Measurements from ENCODE around the gene DCT. TPM values are rescaled to one million over a fixed set of nuclear protein-coding genes. Genes with fewer than 3 reads are reported as not detected.
"Not testable (repeated sequence)": the region's sequence is repeated elsewhere in the genome, so short reads cannot be mapped to it uniquely, and the experiment has no call there.

The DCT gene
- total RNA-seq, 2 donors from 2014 or later, result not detected

DNA sequence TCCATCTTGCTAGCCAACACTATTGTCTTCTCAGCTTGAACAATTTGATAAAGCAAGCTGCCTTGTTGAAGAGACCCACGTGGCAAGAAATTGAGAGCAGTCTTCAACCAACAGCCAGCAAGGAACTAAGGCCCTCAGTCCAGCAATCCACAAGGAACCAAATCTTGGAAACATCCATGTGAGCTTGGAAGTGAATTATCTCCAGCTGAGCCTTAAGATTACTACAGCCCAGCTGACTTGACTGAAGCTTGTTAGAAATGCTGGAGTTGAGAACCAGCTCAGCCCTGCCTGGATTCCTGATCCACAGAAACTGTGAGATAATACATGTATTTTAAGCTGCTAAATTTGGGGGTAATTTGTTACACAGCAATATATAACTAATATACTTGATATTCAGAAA, 26.2 kb upstream of the DCT start:
- DNase-seq, result no peak
- WGBS, 2 experiments (ENCODE audit: insufficient coverage in 1 of 2, insufficient read length in 1 of 2), result 67 to 87% methylated on average over 1 of the region's 1 CpG
- H3K27me3 ChIP-seq (ENCODE audit: control insufficient read depth, insufficient read depth, low read length, poor library complexity, severe bottlenecking), result no peaks in the 10 kb centered on the region
- Mint-ChIP-seq H3K27me3 (ENCODE audit: insufficient read depth) (peaks cover 14% of the 10 kb centered on the region), H3K27ac (no peak overlapping the region), H3K36me3 (ENCODE audit: low read depth) (no peaks in the 10 kb centered on the region), H3K4me1 (no peaks in the 10 kb centered on the region), H3K4me3 (no peak overlapping the region), H3K9me3 (no peaks in the 10 kb centered on the region)
- no peak overlapping the region for H3K4me3 ChIP-seq (ENCODE audit: low read length)
- no peaks in the 10 kb centered on the region for H3K36me3 ChIP-seq (ENCODE audit: control insufficient read depth, insufficient read depth, low read length)
- H3K4me1 ChIP-seq (ENCODE audit: control insufficient read depth, insufficient read depth, low read length), result no peaks in the 10 kb centered on the region
- H3K9me3 ChIP-seq (ENCODE audit: control insufficient read depth, low read length), result no peaks in the 10 kb centered on the region
- H3K27ac ChIP-seq (ENCODE audit: low read depth, low read length), result no peak overlapping the region
- no peak for TF ChIP-seq CTCF (conservative IDR thresholded peaks at IDR 0.05)
- peak overlapping the region; percentile 18 for H3K9ac ChIP-seq (ENCODE audit: extremely low read depth, low read length, poor library complexity, severe bottlenecking)

DNA sequence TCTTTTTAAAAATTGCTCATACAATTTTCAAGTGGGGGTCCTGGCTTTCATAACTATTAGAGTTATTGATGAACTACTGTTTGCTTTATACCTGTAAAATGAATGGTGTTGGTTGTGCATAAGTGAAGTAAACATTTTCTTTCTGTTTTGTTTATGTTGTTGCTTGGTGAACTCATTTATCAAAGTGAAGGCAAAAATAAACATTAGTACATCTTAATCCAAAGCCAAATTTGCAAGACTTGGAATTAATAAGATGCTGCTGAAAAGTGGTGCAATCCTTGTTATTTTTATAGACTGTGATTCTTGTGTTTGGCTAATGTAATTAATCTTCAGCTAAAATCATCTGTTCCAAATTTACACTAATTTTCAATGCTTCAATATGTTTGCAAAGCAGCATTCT, 24.4 kb upstream of the DCT start:
- no peak for DNase-seq

GRCh38 chr13:94498831-94499230, 19.3 kb upstream of the DCT start:
- 88 to 100% methylated on average over 3 to 4 of the region's 4 CpGs for WGBS, 2 experiments (ENCODE audit: insufficient coverage in 1 of 2, insufficient read length in 1 of 2)
- H3K36me3 ChIP-seq (ENCODE audit: control insufficient read depth, insufficient read depth, low read length); H3K27me3 Mint-ChIP-seq (ENCODE audit: insufficient read depth); H3K27ac ChIP-seq (ENCODE audit: low read depth, low read length); H3K4me1 Mint-ChIP-seq; H3K36me3 Mint-ChIP-seq (ENCODE audit: low read depth); H3K9ac ChIP-seq (ENCODE audit: extremely low read depth, low read length, poor library complexity, severe bottlenecking); H3K4me3 ChIP-seq (ENCODE audit: low read length); H3K27ac Mint-ChIP-seq; H3K27me3 ChIP-seq (ENCODE audit: control insufficient read depth, insufficient read depth, low read length, poor library complexity, severe bottlenecking); DNase-seq; H3K9me3 Mint-ChIP-seq; H3K4me3 Mint-ChIP-seq; H3K4me1 ChIP-seq (ENCODE audit: control insufficient read depth, insufficient read depth, low read length); H3K9me3 ChIP-seq (ENCODE audit: control insufficient read depth, low read length): not testable (repeated sequence)

More for the DNA sequence above, 24.4 kb upstream of the DCT start:
- no peak overlapping the region for H3K27ac Mint-ChIP-seq
- peaks cover 2% of the 10 kb centered on the region for H3K9me3 Mint-ChIP-seq
- no peaks in the 10 kb centered on the region for H3K36me3 Mint-ChIP-seq (ENCODE audit: low read depth)
- Histone ChIP-seq H3K9me3 (ENCODE audit: control insufficient read depth, low read length) (no peaks in the 10 kb centered on the region), H3K27ac (ENCODE audit: low read depth, low read length) (no peak overlapping the region), H3K36me3 (ENCODE audit: control insufficient read depth, insufficient read depth, low read length) (no peaks in the 10 kb centered on the region), H3K9ac (ENCODE audit: extremely low read depth, low read length, poor library complexity, severe bottlenecking) (no peak overlapping the region), H3K27me3 (ENCODE audit: control insufficient read depth, insufficient read depth, low read length, poor library complexity, severe bottlenecking) (no peaks in the 10 kb centered on the region), H3K4me3 (ENCODE audit: low read length) (no peak overlapping the region), H3K4me1 (ENCODE audit: control insufficient read depth, insufficient read depth, low read length) (no peaks in the 10 kb centered on the region)
- TF ChIP-seq CTCF (conservative IDR thresholded peaks at IDR 0.05), result no peak
- no peak overlapping the region for H3K4me3 Mint-ChIP-seq
- H3K4me1 Mint-ChIP-seq, result no peaks in the 10 kb centered on the region
- H3K27me3 Mint-ChIP-seq (ENCODE audit: insufficient read depth), result peaks cover 12% of the 10 kb centered on the region

DNA sequence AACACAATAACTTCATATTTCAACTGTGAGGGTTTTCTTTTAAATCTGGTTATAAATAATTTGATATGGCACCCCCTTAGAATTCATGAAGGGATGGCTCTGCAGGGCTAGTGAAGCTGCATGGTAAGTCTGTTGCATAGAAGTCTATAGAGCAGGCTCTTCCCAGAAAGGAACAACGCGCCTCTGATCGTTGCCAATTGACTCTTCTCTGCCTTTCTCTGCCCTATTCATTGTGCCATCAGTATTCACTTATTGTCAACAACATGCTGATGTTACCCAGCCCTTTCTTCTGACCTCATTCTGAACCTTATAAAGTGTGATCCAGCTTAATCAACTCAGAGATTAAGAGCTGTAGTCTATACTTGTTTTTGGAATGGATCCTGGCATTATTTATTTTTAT, 16.3 kb upstream of the DCT start:
- H3K36me3 Mint-ChIP-seq (ENCODE audit: low read depth), result no peaks in the 10 kb centered on the region
- WGBS, 2 experiments (ENCODE audit: insufficient coverage in 1 of 2, insufficient read length in 1 of 2), result 80 to 93% methylated on average over 1 to 3 of the region's 3 CpGs
- H3K27ac Mint-ChIP-seq, result no peak overlapping the region
- no peak for DNase-seq
- Histone ChIP-seq H3K27ac (ENCODE audit: low read depth, low read length) (no peak overlapping the region), H3K9me3 (ENCODE audit: control insufficient read depth, low read length) (no peaks in the 10 kb centered on the region), H3K4me1 (ENCODE audit: control insufficient read depth, insufficient read depth, low read length) (no peaks in the 10 kb centered on the region), H3K27me3 (ENCODE audit: control insufficient read depth, insufficient read depth, low read length, poor library complexity, severe bottlenecking) (no peaks in the 10 kb centered on the region), H3K36me3 (ENCODE audit: control insufficient read depth, insufficient read depth, low read length) (no peaks in the 10 kb centered on the region), H3K9ac (ENCODE audit: extremely low read depth, low read length, poor library complexity, severe bottlenecking) (no peak overlapping the region), H3K4me3 (ENCODE audit: low read length) (no peak overlapping the region)
- H3K27me3 Mint-ChIP-seq (ENCODE audit: insufficient read depth), result no peaks in the 10 kb centered on the region
- no peak overlapping the region for H3K4me3 Mint-ChIP-seq
- TF ChIP-seq CTCF (conservative IDR thresholded peaks at IDR 0.05), result no peak
- H3K4me1 Mint-ChIP-seq, result no peaks in the 10 kb centered on the region
- H3K9me3 Mint-ChIP-seq, result peaks cover 8% of the 10 kb centered on the region
